Heart left ventricle (tissue), 16 donors: ENCODE results near the gene USP34. TPM values are rescaled to one million over a fixed set of nuclear protein-coding genes. Genes with fewer than 3 reads are reported as not detected.
"Not testable (repeated sequence)": the region's sequence is repeated elsewhere in the genome, so short reads cannot be mapped to it uniquely, and the experiment has no call there.

Source experiments
- ATAC-seq, 4 donors: fragments of 200-7000 bp; cut with Tn5 transposase; one replicate each; pipeline ENCODE4 v1.9.1; 2020 to 2022; ENCODE audit warnings: moderate library complexity in 4 of 4, mild to moderate bottlenecking in 3 of 4, moderate number of reproducible peaks in 1 of 4
- DNase-seq, 5 donors: peaks; one replicate each; pipeline ENCODE4 v3.0.0-alpha.2; 2020
- H3K27ac ChIP-seq, 12 donors: fragments of 200-600 bp; sonication (generic) in 4 of 12; one replicate each; pipeline versions ENCODE4 v1.5.0 to v1.8.0; 2016 to 2022; ENCODE audit warnings: mild to moderate bottlenecking in 2 of 12
- H3K27me3 ChIP-seq, 9 donors: fragments of 200-600 bp; sonication (generic) in 2 of 9; one replicate each; pipeline versions ENCODE4 v1.5.1 to v1.8.0; 2016 to 2022; ENCODE audit warnings: mild to moderate bottlenecking in 3 of 9
- H3K36me3 ChIP-seq, 9 donors: fragments of 200-600 bp; sonication (generic) in 2 of 9; one replicate each; pipeline versions ENCODE4 v1.5.0 to v1.8.0; 2018 to 2022; ENCODE audit warnings: mild to moderate bottlenecking in 2 of 9
- H3K4me1 ChIP-seq, 12 donors: fragments of 200-600 bp; sonication (generic) in 4 of 12; one replicate each; pipeline versions ENCODE4 v1.5.0 to v1.8.0; 2016 to 2022; ENCODE audit warnings: mild to moderate bottlenecking in 3 of 12
- H3K4me3 ChIP-seq, 12 donors: fragments of 200-600 bp; sonication (generic) in 4 of 12; one replicate each; pipeline versions ENCODE4 v1.5.0 to v1.8.0; 2017 to 2022; ENCODE audit warnings: mild to moderate bottlenecking in 9 of 12, moderate library complexity in 4 of 12
- H3K9me3 ChIP-seq, 12 donors: fragments of 200-600 bp; sonication (generic) in 4 of 12; one replicate each; pipeline versions ENCODE4 v1.5.0 to v1.8.0; 2016 to 2022; ENCODE audit warnings: mild to moderate bottlenecking in 1 of 12
- CTCF ChIP-seq, 12 donors: fragments of 200-600 bp; sonication (generic) in 4 of 12; IDR thresholded peaks; one replicate each; pipeline versions ENCODE4 v1.5.0 to v1.8.0; 2018 to 2022; ENCODE audit warnings: antibody characterized with exemption in 12 of 12, mild to moderate bottlenecking in 5 of 12
- POLR2A ChIP-seq, 2 donors: fragments of 450-650 bp; IDR thresholded peaks; one replicate each; pipeline ENCODE4 v1.6.1; 2017; ENCODE audit warnings: antibody characterized with exemption in 2 of 2, mild to moderate bottlenecking in 2 of 2, moderate library complexity in 2 of 2
- WGBS, 4 donors: extraction: QIAGEN DNeasy Blood & Tissue Kit in 2 of 4; methylation state at CpG; one replicate each; pipeline versions ENCODE4 v1.1.5 to v1.1.7; 2013 to 2018; 5-methylcytosine and 5-hydroxymethylcytosine counted together
- intact Hi-C, 10 donors: fragments of 100-400 bp; cut with DNase I; formaldehyde crosslinking; loops; one replicate each; pipeline versions ENCODE4 v1.11.1 to v1.14.2; 2022
- polyA plus RNA-seq, 2 donors: library from polyadenylated mRNA; stranded (reverse); fragments of 200-250 nt; gene quantifications; one replicate each; pipeline ENCODE4 v1.2.3, GENCODE V29; 2013
- total RNA-seq, 9 donors: library from RNA; depleted of rRNA in 2 of 9; stranded (reverse); fragments of >200 nt in 2 of 9; fragmentation: NEBNext Ultra II Directional in 3 of 9; extraction: Animal tissue kit (Norgen Biotek cat#: 25700) in 3 of 9; gene quantifications; one replicate each; pipeline versions ENCODE4 v1.1.0 to v1.2.4, GENCODE V29; 2016 to 2023
- donor health status: ischemic (EF 13 %, LVEDD 7.1; RV severe dilation, severe dysfunction).
- donor health status: healthy with polysubstance abuse.
- donor health status: DM: no; HTN: yes; CAD: no.
- donor health status: DM: no; HTN: no; CAD: no.
- donor health status: ischemic (EF 25% LVEDD 6.9; RV normal size, moderate dysfunction).
- donor health status: ischemic (EF 25% LVEDD 5.7; RV mildly dilated, moderate dysfunction).
- donor health status: healthy.
- donor health status: DM: yes; HTN: yes; CAD: no.
- donor health status: ischemic (EF 35%, LVEDD 5.7; RV mildly dilated, moderate dysfunction).
- donor health status: nonischemic (EF 11% LVEDD 7.7; RV severe dilation, severe dysfunction).
- donor health status: DM: yes; HTN: yes; CAD: no.
- donor health status: PGD.
- donor health status: ischemic (EF 29% LVEDD 5.4; RV normal size, mild dysfunction).
- donor health status: nonischemic (EF 23%, LVEDD 6.1; RV moderate dilation, normal function).

Gene USP34
- total and polyA plus RNA-seq, 11 donors: 33.3 to 82.8 (median 60.6) TPM

DNA sequence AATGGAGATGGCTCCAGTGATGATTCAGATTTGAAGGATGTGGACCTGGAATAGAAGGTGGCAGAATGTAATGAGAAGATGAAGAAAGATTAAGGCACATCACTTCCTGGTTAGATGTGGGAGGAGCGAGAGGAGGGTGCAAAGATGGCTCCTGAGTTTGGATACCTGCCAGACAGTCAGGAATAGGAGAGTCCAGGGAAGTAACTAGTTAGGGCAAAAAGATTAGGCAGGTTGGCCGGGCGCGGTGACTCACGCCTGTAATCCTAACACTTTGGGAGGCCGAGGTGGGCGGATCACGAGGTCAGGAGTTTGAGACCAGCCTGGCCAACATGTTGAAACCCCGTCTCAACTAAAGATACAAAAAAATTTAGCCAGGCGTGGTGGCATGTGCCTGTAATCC lies 303.3 kb downstream of the USP34 start:
- no peak for TF ChIP-seq POLR2A (IDR thresholded peaks at IDR 0.05)
- no peak for TF ChIP-seq CTCF (IDR thresholded peaks at IDR 0.05)
- no peaks in the 10 kb centered on the region for H3K9me3 ChIP-seq
- DNase-seq (no peak), ATAC-seq (no peak)
- H3K36me3 ChIP-seq: peaks cover 0 to 63% (median 43%) of the 10 kb centered on the region in 9 donors
- no peak overlapping the region for H3K27ac ChIP-seq
- intact Hi-C loops: no loop called here
- H3K4me1 ChIP-seq: peaks cover 0 to under 1% (median 0%) of the 10 kb centered on the region in 12 donors
- whole genome bisulfite sequencing, 4 donors: 93 to 98% (median 97%) methylated on average over 10 of the region's 10 CpGs
- H3K4me3 ChIP-seq: no peak overlapping the region
- no peaks in the 10 kb centered on the region for H3K27me3 ChIP-seq

GRCh38 chr2:61165946-61166345 lies 304.9 kb downstream of the USP34 start:
- no peak overlapping the region for H3K4me3 ChIP-seq
- 50 to 59% (median 58%) methylated on average over 3 of the region's 3 CpGs for WGBS, 4 donors
- no peaks in the 10 kb centered on the region for H3K27me3 ChIP-seq
- ATAC-seq (peak in 1 of 4 donors; percentile 7), DNase-seq (no peak)
- TF ChIP-seq CTCF (IDR thresholded peaks at IDR 0.05) (no peak), POLR2A (IDR thresholded peaks at IDR 0.05) (no peak)
- peaks cover 0 to 69% (median 45%) of the 10 kb centered on the region in 9 donors for H3K36me3 ChIP-seq
- intact Hi-C loops: no loop called here
- no peaks in the 10 kb centered on the region for H3K4me1 ChIP-seq
- no peaks in the 10 kb centered on the region for H3K9me3 ChIP-seq
- H3K27ac ChIP-seq: no peak overlapping the region

- H3K9me3 ChIP-seq, H3K27ac ChIP-seq, ATAC-seq, H3K4me3 ChIP-seq, H3K27me3 ChIP-seq, intact Hi-C loops, H3K4me1 ChIP-seq, DNase-seq: not testable (repeated sequence)
- H3K36me3 ChIP-seq: peaks cover 0 to 74% (median 50%) of the 10 kb centered on the region in 9 donors
- WGBS, 4 donors: 95 to 96% (median 95%) methylated on average over 7 of the region's 7 CpGs
Measured at GRCh38 chr2:61165082-61165481, 305.8 kb downstream of the USP34 start.

- Histone ChIP-seq H3K27me3 (no peaks in the 10 kb centered on the region), H3K27ac (no peak overlapping the region), H3K4me1 (no peaks in the 10 kb centered on the region), H3K9me3 (peaks cover 0 to 10% (median 0%) of the 10 kb centered on the region in 12 donors), H3K4me3 (no peak overlapping the region), H3K36me3 (peaks cover 0 to 87% (median 59%) of the 10 kb centered on the region in 9 donors)
- ATAC-seq: no peak
- DNase-seq: no peak
- TF ChIP-seq CTCF (IDR thresholded peaks at IDR 0.05) (no peak), POLR2A (IDR thresholded peaks at IDR 0.05) (no peak)
- intact Hi-C loops: no loop called here
- WGBS, 4 donors: 87 to 93% (median 89%) methylated on average over 5 of the region's 5 CpGs
Measured at GRCh38 chr2:61162721-61163120, 308.2 kb downstream of the USP34 start.

GRCh38 chr2:61161888-61162287 lies 309.0 kb downstream of the USP34 start, which contains the start of gene C2orf74:
TSS of gene C2orf74 (plus strand) at chr2:61162188. CDS start at chr2:61162515, 327 bp downstream.
- WGBS, 4 donors: 88 to 94% (median 93%) methylated on average over 5 of the region's 5 CpGs
- H3K36me3 ChIP-seq: peaks cover 0 to 85% (median 58%) of the 10 kb centered on the region in 9 donors
- intact Hi-C loops: no loop called here
- H3K27me3 ChIP-seq: no peaks in the 10 kb centered on the region
- ATAC-seq (no peak), DNase-seq (no peak)
- H3K4me1 ChIP-seq: no peaks in the 10 kb centered on the region
- TF ChIP-seq CTCF (IDR thresholded peaks at IDR 0.05) (no peak), POLR2A (IDR thresholded peaks at IDR 0.05) (no peak)
- H3K9me3 ChIP-seq: peaks cover 0 to 11% (median 0%) of the 10 kb centered on the region in 12 donors
- H3K27ac ChIP-seq: no peak within 1 kb of the TSS
- H3K4me3 ChIP-seq: no peak within 1 kb of the TSS
